Measurements from ENCODE around the gene CNST.
"Not testable (repeated sequence)": the region's sequence is repeated elsewhere in the genome, so short reads cannot be mapped to it uniquely, and the experiment has no call there.

DNA sequence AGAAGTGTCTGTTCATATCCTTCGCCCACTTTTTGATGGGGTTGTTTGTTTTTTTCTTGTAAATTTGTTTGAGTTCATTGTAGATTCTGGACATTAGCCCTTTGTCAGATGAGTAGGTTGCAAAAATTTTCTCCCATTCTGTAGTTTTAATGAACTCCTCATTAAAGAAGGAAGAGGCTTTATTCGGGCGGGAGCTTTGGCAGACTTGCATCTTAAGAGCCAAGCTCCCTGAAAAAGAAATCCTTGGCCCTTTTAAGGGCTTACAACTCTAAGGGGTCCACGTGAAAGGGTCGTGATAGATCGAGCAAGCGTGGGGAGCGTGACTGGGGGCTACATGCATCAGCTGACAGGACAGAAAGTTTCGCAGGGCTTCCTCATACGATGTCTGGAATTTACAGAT, 23.7 kb downstream of the CNST start:
- TF ChIP-seq, protein P1, sequence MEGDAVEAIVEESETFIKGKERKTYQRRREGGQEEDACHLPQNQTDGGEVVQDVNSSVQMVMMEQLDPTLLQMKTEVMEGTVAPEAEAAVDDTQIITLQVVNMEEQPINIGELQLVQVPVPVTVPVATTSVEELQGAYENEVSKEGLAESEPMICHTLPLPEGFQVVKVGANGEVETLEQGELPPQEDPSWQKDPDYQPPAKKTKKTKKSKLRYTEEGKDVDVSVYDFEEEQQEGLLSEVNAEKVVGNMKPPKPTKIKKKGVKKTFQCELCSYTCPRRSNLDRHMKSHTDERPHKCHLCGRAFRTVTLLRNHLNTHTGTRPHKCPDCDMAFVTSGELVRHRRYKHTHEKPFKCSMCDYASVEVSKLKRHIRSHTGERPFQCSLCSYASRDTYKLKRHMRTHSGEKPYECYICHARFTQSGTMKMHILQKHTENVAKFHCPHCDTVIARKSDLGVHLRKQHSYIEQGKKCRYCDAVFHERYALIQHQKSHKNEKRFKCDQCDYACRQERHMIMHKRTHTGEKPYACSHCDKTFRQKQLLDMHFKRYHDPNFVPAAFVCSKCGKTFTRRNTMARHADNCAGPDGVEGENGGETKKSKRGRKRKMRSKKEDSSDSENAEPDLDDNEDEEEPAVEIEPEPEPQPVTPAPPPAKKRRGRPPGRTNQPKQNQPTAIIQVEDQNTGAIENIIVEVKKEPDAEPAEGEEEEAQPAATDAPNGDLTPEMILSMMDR (optimal IDR thresholded peaks at IDR 0.05 in 1 of 3, IDR thresholded peaks at IDR 0.05 in 1 of 3, conservative IDR thresholded peaks at IDR 0.05 in 1 of 3; ENCODE audit: extremely low read depth in 1 of 3, insufficient read depth in 2 of 3, low read length in 3 of 3), result not testable (repeated sequence)
- TF ChIP-seq EZH2 (IDR thresholded peaks at IDR 0.05; ENCODE audit: low read length), result not testable (repeated sequence)
